ENCODE results near the gene DIMT1. TPM values are rescaled to one million over a fixed set of nuclear protein-coding genes. Genes with fewer than 3 reads are reported as not detected.

DIMT1 gene
- total and polyA plus RNA-seq, 2 of the 8 experiments (the other 6 are each of a cell fraction or from before 2014, with no cell fraction given): 19.3 to 42.1 TPM

DNA sequence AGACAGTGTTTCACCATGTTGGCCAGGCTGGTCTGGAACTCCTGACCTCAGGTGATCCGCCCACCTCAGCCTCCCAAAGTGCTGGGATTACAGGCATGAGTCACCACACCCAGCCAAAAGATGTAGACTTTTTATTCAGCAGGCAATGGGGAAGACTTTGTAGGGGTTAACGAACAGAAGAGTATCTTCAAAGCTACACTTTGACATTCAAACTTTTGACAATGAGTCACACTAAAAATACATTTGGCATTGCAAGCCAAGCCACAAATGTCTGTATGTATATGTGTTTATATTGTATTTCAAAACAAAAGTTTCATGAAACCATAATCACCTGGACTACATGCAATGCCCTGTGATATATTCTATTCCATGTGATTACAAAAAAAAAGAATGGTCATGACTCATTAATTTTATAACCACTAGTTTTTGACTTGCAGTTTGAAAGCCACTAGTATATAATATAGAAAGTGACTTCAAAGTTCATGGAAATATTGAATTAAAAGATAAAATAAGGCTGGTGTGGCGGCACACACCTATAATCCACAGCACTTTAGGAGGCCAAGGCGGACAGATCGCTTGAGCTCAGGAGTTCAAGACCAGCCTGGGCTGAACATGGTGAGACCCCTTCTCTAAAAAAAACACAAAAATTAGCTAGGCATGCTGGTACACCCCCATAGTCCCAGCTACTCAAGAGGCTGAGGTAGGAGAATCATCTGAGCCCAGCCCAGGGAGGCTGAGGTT lies 8.3 kb downstream of the DIMT1 start:
- no peaks in the 10 kb centered on the region for H3K79me2 ChIP-seq (ENCODE audit: control insufficient read depth in 1 of 2, insufficient read depth in 2 of 2, low read length in 2 of 2)
- no peaks in the 10 kb centered on the region for H3K4me1 ChIP-seq (replicated peaks in 1 of 4; ENCODE audit: control insufficient read depth in 3 of 4, insufficient read depth in 4 of 4, low read length in 3 of 4)
- H3K9me3 ChIP-seq (ENCODE audit: insufficient read depth in 2 of 2, low read depth in 1 of 2, low read length in 1 of 2): no peaks in the 10 kb centered on the region
- H3K79me1 ChIP-seq (ENCODE audit: low read depth, low read length): no peaks in the 10 kb centered on the region
- H2BK5ac ChIP-seq (ENCODE audit: low read depth, low read length): no peak overlapping the region
- POLR2A ChIA-PET (ENCODE audit: partially characterized antibody): interaction anchor here (0.7 to 4.2 kb wide), 3 partner anchors 8 to 30 kb away, joined by 3 to 26 read pairs (median 3); partner anchors contain the start of genes DIMT1 and IPO11
- H3K56ac ChIP-seq (replicated peaks; ENCODE audit: insufficient read length, low read depth, low read length): no peak overlapping the region
- H3K9ac ChIP-seq (replicated peaks in 1 of 4; ENCODE audit: extremely low read depth in 1 of 4, low read depth in 3 of 4, low read length in 3 of 4): no peak overlapping the region
- no peaks in the 10 kb centered on the region for H4K20me1 ChIP-seq (replicated peaks in 1 of 2; ENCODE audit: control insufficient read depth in 1 of 2, insufficient read depth in 2 of 2, low read length in 2 of 2)
- no peak overlapping the region for H3K18ac ChIP-seq (ENCODE audit: extremely low read depth, low read length)
- H4K5ac ChIP-seq (ENCODE audit: insufficient read length, low read depth, low read length): no peak overlapping the region
- no peak overlapping the region for H2BK15ac ChIP-seq (ENCODE audit: low read length)
- no peaks in the 10 kb centered on the region for H3K23me2 ChIP-seq (ENCODE audit: low read depth, low read length)
- H2BK120ac ChIP-seq (replicated peaks; ENCODE audit: low read depth, low read length): no peak overlapping the region
- CTCF ChIA-PET (ENCODE audit: partially characterized antibody): interaction anchor here (1.3 kb wide), 1 partner anchor 41 kb away, joined by 3 read pairs; no protein-coding TSS in a partner anchor
- no peak overlapping the region for H4K91ac ChIP-seq (replicated peaks; ENCODE audit: insufficient read length, low read length)
- H2BK20ac ChIP-seq (ENCODE audit: low read length): no peak overlapping the region
- 93% methylated on average over 5 of the region's 5 CpGs; no CpG with 5 or more reads in 1 of the 2 experiments for WGBS, 2 experiments (ENCODE audit: extremely low coverage in 1 of 2, insufficient coverage in 1 of 2, insufficient read length in 1 of 2, insufficient replicate concordance in 2 of 2, low coverage in 1 of 2, low lambda C conversion rate in 2 of 2, missing lambda C conversion rate in 1 of 2)
- peaks cover 4 to 63% (median 21%) of the 10 kb centered on the region in 4 experiments; a peak in 6 of 8 replicates for H3K36me3 ChIP-seq (ENCODE audit: control insufficient read depth in 2 of 4, insufficient read depth in 4 of 4, low read length in 3 of 4)
- H4K8ac ChIP-seq (ENCODE audit: extremely low read depth, insufficient read depth, low read length): no peak overlapping the region
- H2BK12ac ChIP-seq (ENCODE audit: low read depth, low read length): no peak overlapping the region
- H3K23ac ChIP-seq (ENCODE audit: insufficient read length): no peak overlapping the region
- H3K4me2 ChIP-seq (ENCODE audit: insufficient read depth in 1 of 2, low read depth in 2 of 2, low read length in 2 of 2): no peak overlapping the region
- H3K27me3 ChIP-seq (replicated peaks in 1 of 4; ENCODE audit: control insufficient read depth in 3 of 4, extremely low read depth in 1 of 4, insufficient read depth in 3 of 4, low read length in 3 of 4): no peaks in the 10 kb centered on the region
- H2AK5ac ChIP-seq (ENCODE audit: low read depth, low read length): no peak overlapping the region
- H3K4me3 ChIP-seq (ENCODE audit: extremely low read depth in 1 of 4, insufficient read depth in 2 of 4, low read depth in 3 of 4, low read length in 4 of 4): no peak overlapping the region
- H3K4ac ChIP-seq (replicated peaks; ENCODE audit: insufficient read length, low read depth, low read length): no peak overlapping the region
- H3K14ac ChIP-seq (ENCODE audit: insufficient read length): no peak overlapping the region
- FAIRE-seq: no peak
- no peak overlapping the region for H3K27ac ChIP-seq (ENCODE audit: low read depth, low read length)
- no peak for DNase-seq (ENCODE audit: low read depth in 1 of 2, low spot score in 2 of 2)
- H2AFZ ChIP-seq (ENCODE audit: low read length): no peak overlapping the region
- TF ChIP-seq PHF8 (conservative IDR thresholded peaks at IDR 0.05; ENCODE audit: low read depth, low read length): no peak
- no peak for TF ChIP-seq FOSL1 (IDR thresholded peaks at IDR 0.05; ENCODE audit: insufficient read depth, low read depth, low read length)
- no peak for TF ChIP-seq BACH1 (IDR thresholded peaks at IDR 0.05; ENCODE audit: low read length)
- no peak for TF ChIP-seq MAFK (IDR thresholded peaks at IDR 0.05; ENCODE audit: low read depth, low read length)
- no peak for TF ChIP-seq TEAD4 (IDR thresholded peaks at IDR 0.05; ENCODE audit: low read depth, low read length)
- no peak for TF ChIP-seq EP300 (IDR thresholded peaks at IDR 0.05; ENCODE audit: borderline replicate concordance in 1 of 2, low read depth in 2 of 2, low read length in 2 of 2)
- no peak for TF ChIP-seq SIN3A (conservative IDR thresholded peaks at IDR 0.05 in 1 of 2, IDR thresholded peaks at IDR 0.05 in 1 of 2; ENCODE audit: low read depth in 1 of 2, low read length in 2 of 2)
- no peak for TF ChIP-seq SP4 (IDR thresholded peaks at IDR 0.05; ENCODE audit: low read length)
- TF ChIP-seq GABPA (IDR thresholded peaks at IDR 0.05; ENCODE audit: borderline replicate concordance, insufficient read depth, low read length): no peak
- TF ChIP-seq SP2 (IDR thresholded peaks at IDR 0.05; ENCODE audit: low read length): no peak
- TF ChIP-seq GTF2F1 (IDR thresholded peaks at IDR 0.05; ENCODE audit: borderline replicate concordance, low read depth, low read length): no peak
- TF ChIP-seq TBP (IDR thresholded peaks at IDR 0.05; ENCODE audit: low read depth, low read length): no peak
- TF ChIP-seq TAF7 (optimal IDR thresholded peaks at IDR 0.05; ENCODE audit: borderline replicate concordance, low read depth, low read length): no peak
